Transverse colon (tissue), 4 donors: Measurements from ENCODE around the gene PPP2R1B. TPM values are rescaled to one million over a fixed set of nuclear protein-coding genes. Genes with fewer than 3 reads are reported as not detected.
A peak's percentile ranks its signal among the peaks of the same experiment; 100 is the strongest.

ENCODE experiments used
- DNase-seq: peaks from one replicate; pipeline ENCODE4 v3.0.0-alpha.2; 2019
- H3K27ac ChIP-seq, 4 donors: fragments of 200-600 bp; sonication (generic); 2 replicates each; pipeline ENCODE4 v1.5.1; 2016 to 2018; ENCODE audit warnings: inconsistent platforms in 4 of 4
- H3K27me3 ChIP-seq: fragments of 200-600 bp; sonication (generic); 2 replicates; pipeline ENCODE4 v1.5.1; 2017; ENCODE audit warnings: inconsistent platforms
- H3K36me3 ChIP-seq, 4 donors: fragments of 200-600 bp; sonication (generic); 2 replicates each; pipeline ENCODE4 v1.5.1; 2017 to 2019; ENCODE audit warnings: inconsistent platforms in 4 of 4
- H3K4me1 ChIP-seq, 4 donors: fragments of 200-600 bp; sonication (generic); 2 replicates each; pipeline ENCODE4 v1.5.1; 2017 to 2020; ENCODE audit warnings: inconsistent platforms in 4 of 4
- H3K4me3 ChIP-seq, 4 donors: fragments of 200-600 bp; sonication (generic); 1 replicate in 1 of 4; 2 replicates in 3 of 4; pipeline versions ENCODE4 v1.5.1 to v1.6.1; 2017 to 2019; ENCODE audit warnings: inconsistent platforms in 4 of 4
- H3K9me3 ChIP-seq, 2 donors: fragments of 200-600 bp; sonication (generic); 2 replicates each; pipeline ENCODE4 v1.5.1; 2017 to 2019; ENCODE audit warnings: inconsistent platforms in 2 of 2
- EP300 ChIP-seq: sonication (generic); formaldehyde crosslinking; IDR thresholded peaks from one replicate; pipeline ENCODE4 v1.6.1; 2017; ENCODE audit warnings: antibody characterized with exemption, low read depth
- POLR2A ChIP-seq: fragments of 450-650 bp; IDR thresholded peaks from one replicate; pipeline ENCODE4 v1.6.1; 2016; ENCODE audit warnings: antibody characterized with exemption, mild to moderate bottlenecking, moderate library complexity
- POLR2AphosphoS5 ChIP-seq, 3 donors: sonication (generic); formaldehyde crosslinking; IDR thresholded peaks; one replicate each; pipeline ENCODE4 v1.6.1; 2016; ENCODE audit warnings: antibody characterized with exemption in 3 of 3
- WGBS, 2 donors: methylation state at CpG; one replicate each; pipeline ENCODE4 v1.1.5; 2018; ENCODE audit warnings: low coverage in 1 of 2; 5-methylcytosine and 5-hydroxymethylcytosine counted together
- in situ Hi-C, 4 donors: fragments of 200-750 bp; cut with MboI; loops; one replicate each; pipeline versions ENCODE4 v1.15.0 to v1.15.1; 2017; ENCODE audit warnings: low sequenced_read_pairs in 3 of 4, low pct_ligation_motif_present in 1 of 4, low pct_unique_long_range_greater_than_20kb in 1 of 4
- intact Hi-C: fragments of 100-400 bp; cut with DNase I; formaldehyde crosslinking; loops from one replicate; pipeline ENCODE4 v1.15.1; 2023; ENCODE audit warnings: low total_unique reads
- total RNA-seq, 4 donors: library from RNA; depleted of rRNA; stranded (reverse); fragments of >200 nt; gene quantifications; one replicate each; pipeline ENCODE4 v1.1.0, GENCODE V29; 2016
- TF ChIP-seq, protein P1 (sequence below), 5 experiments: fragments of 200-600 bp in 3 of 5; fragments of 450-650 bp in 2 of 5; sonication (generic) in 3 of 5; IDR thresholded peaks; 1 replicate in 2 of 5; 2 replicates in 3 of 5; pipeline ENCODE4 v1.5.1; 2016 to 2017; ENCODE audit warnings: antibody characterized with exemption in 5 of 5, inconsistent platforms in 3 of 5, mild to moderate bottlenecking in 2 of 5, moderate library complexity in 1 of 5

PPP2R1B gene
- total RNA-seq, 4 donors from 2014 or later: 28.1 to 55.5 (median 41.5) TPM

DNA sequence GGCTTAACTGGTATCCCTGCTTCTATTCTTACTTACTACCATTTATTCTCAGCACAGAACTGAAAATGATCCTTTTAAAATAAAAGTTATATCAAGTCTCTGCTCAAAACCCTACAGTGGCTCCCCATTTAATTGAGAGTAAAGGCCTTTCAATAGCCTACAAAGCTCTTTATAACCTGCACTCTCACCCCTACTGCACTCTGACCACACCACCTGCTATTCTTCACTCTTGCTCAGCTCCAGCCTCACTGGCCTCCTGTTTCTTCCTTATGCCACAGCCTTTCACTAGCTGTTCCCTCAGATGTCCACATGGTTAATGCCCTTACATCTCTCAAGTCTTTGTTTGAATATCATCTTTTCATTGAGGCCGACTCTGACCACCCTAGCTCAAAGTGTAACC lies 40.9 kb upstream of the PPP2R1B start:
- no peak for TF ChIP-seq POLR2A
- TF ChIP-seq, protein P1, sequence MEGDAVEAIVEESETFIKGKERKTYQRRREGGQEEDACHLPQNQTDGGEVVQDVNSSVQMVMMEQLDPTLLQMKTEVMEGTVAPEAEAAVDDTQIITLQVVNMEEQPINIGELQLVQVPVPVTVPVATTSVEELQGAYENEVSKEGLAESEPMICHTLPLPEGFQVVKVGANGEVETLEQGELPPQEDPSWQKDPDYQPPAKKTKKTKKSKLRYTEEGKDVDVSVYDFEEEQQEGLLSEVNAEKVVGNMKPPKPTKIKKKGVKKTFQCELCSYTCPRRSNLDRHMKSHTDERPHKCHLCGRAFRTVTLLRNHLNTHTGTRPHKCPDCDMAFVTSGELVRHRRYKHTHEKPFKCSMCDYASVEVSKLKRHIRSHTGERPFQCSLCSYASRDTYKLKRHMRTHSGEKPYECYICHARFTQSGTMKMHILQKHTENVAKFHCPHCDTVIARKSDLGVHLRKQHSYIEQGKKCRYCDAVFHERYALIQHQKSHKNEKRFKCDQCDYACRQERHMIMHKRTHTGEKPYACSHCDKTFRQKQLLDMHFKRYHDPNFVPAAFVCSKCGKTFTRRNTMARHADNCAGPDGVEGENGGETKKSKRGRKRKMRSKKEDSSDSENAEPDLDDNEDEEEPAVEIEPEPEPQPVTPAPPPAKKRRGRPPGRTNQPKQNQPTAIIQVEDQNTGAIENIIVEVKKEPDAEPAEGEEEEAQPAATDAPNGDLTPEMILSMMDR (IDR thresholded peaks at IDR 0.05): no peak
- TF ChIP-seq POLR2AphosphoS5 (IDR thresholded peaks at IDR 0.05): no peak
- no peak for TF ChIP-seq EP300
- H3K36me3 ChIP-seq: peaks cover 0 to 18% (median 7%) of the 10 kb centered on the region in 4 donors
- no peaks in the 10 kb centered on the region for H3K9me3 ChIP-seq
- intact Hi-C loops: no loop called here
- in situ Hi-C loops: no loop called here
- WGBS, 2 donors: 91 to 100% methylated on average over 1 of the region's 1 CpG
- no peaks in the 10 kb centered on the region for H3K27me3 ChIP-seq
- DNase-seq: no peak
- H3K4me3 ChIP-seq: no peak overlapping the region
- no peak overlapping the region for H3K27ac ChIP-seq
- H3K4me1 ChIP-seq: no peaks in the 10 kb centered on the region

DNA sequence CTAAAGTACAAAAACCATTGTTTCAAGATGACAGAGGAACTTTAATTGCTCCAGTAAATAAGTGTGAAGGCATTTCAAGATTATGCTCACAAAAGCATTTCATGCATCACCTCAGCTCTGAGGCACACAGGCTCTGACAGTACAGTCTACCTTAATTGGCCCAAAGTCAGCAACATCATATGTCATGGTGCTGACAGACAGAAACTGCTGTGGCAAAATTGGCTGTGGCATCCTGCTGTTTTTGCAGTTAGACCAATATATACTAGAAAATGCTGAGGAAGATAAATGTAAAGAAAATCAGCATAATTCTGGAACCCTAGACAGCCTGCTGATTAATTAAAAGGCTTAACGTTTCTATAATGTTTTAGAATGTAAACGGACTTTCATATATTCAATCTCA lies 34.9 kb upstream of the PPP2R1B start:
- Histone ChIP-seq H3K4me3 (no peak overlapping the region), H3K27ac (no peak overlapping the region), H3K4me1 (peaks cover 0 to 3% (median 0%) of the 10 kb centered on the region in 4 donors), H3K9me3 (peaks cover 0 to 5% of the 10 kb centered on the region in 2 donors), H3K36me3 (peaks cover 0 to 17% (median 8%) of the 10 kb centered on the region in 4 donors), H3K27me3 (no peaks in the 10 kb centered on the region)
- TF ChIP-seq POLR2A (no peak), POLR2AphosphoS5 (IDR thresholded peaks at IDR 0.05) (no peak), EP300 (no peak)
- TF ChIP-seq, protein P1 (IDR thresholded peaks at IDR 0.05): no peak
- no peak for DNase-seq
- WGBS, 2 donors: 80 to 92% methylated on average over 2 of the region's 2 CpGs
- in situ Hi-C loops: no loop called here
- intact Hi-C loops: no loop called here

DNA sequence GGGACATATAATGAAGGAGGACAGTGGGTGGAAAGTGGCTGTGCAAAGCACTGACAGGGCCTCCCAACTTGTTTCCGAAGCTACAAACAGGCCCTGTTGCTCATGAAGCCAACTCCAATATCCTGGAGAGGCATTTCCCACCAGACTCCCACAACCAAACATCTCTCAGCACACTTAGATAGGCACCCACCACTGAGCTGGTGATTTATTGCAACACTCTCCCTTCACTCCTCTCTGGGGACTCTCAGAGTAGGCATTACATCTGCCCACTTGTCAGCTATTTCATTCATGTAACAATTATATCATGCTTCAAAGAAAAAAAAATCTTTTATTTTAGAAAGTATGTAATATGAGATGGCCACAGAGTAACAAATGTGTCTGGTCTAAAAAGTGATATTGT lies 32.1 kb upstream of the PPP2R1B start:
- WGBS, 2 donors: 92 to 100% methylated on average over 1 of the region's 1 CpG
- H3K27ac ChIP-seq: no peak overlapping the region
- TF ChIP-seq POLR2AphosphoS5 (IDR thresholded peaks at IDR 0.05) (no peak), POLR2A (no peak), EP300 (no peak)
- TF ChIP-seq, protein P1 (IDR thresholded peaks at IDR 0.05): no peak
- in situ Hi-C loops (no loop called here), intact Hi-C loops (no loop called here)
- peaks cover 0 to 3% (median 0%) of the 10 kb centered on the region in 4 donors for H3K4me1 ChIP-seq
- no peak for DNase-seq
- peaks cover 0 to 11% (median 5%) of the 10 kb centered on the region in 4 donors for H3K36me3 ChIP-seq
- no peak overlapping the region for H3K4me3 ChIP-seq
- peaks cover 0 to 5% of the 10 kb centered on the region in 2 donors for H3K9me3 ChIP-seq
- no peaks in the 10 kb centered on the region for H3K27me3 ChIP-seq

DNA sequence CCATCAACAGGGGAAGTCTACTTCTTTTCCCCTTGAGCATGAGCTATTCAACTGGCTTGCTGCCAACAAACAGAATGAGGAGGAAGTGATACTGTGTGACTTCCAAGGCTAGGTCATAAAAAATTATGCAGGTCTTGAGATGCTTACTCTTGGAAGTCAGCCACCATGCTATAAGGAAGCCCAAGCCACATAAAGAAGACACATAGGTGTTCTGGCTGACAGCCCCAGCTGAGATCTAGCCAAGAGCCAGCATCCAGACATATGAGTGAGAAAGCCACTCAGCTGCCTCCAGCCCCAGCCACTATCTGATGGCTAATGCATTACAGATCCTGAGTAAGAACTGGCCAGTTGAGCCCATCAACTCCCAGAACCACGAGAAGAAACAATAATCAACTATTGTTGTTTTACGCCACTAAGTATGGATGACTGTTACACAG lies 31.0 kb upstream of the PPP2R1B start:
- peaks cover 0 to 11% (median 5%) of the 10 kb centered on the region in 4 donors for H3K36me3 ChIP-seq
- intact Hi-C loops: no loop called here
- H3K27me3 ChIP-seq: no peaks in the 10 kb centered on the region
- TF ChIP-seq, protein P1 (IDR thresholded peaks at IDR 0.05): no peak
- TF ChIP-seq EP300 (no peak), POLR2A (no peak), POLR2AphosphoS5 (IDR thresholded peaks at IDR 0.05) (no peak)
- no peak overlapping the region for H3K4me3 ChIP-seq
- peaks cover 0 to 3% (median 0%) of the 10 kb centered on the region in 4 donors for H3K4me1 ChIP-seq
- no peak overlapping the region for H3K27ac ChIP-seq
- peaks cover 0 to 5% of the 10 kb centered on the region in 2 donors for H3K9me3 ChIP-seq
- peak; percentile 12 for DNase-seq
- in situ Hi-C loops: no loop called here
- WGBS, 2 donors: 82% methylated on average over 2 of the region's 2 CpGs; no CpG with 5 or more reads in 1 of the 2 donors
